ENCODE data around the gene SREBF2.

The SREBF2 gene

DNA sequence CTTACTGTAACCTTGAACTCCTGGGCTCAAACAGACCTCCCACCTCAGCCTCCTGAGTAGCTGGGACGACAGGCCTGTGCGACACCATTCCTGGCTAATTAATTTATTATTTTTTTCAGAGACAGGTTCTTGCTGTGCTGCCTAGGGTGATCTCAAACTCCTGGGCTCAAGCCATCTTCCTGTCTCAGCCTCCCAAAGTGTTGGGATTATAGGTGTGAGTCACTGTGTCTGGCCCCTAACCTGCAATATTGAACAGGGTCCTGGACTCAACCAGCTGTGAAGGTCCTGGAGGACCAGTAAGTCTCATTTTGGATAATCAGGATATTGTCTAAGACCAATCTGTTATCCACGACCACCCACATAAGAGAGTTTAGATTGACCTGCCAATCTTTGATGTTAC, 17.2 kb upstream of the SREBF2 start:
- TF ChIP-seq, protein P1, sequence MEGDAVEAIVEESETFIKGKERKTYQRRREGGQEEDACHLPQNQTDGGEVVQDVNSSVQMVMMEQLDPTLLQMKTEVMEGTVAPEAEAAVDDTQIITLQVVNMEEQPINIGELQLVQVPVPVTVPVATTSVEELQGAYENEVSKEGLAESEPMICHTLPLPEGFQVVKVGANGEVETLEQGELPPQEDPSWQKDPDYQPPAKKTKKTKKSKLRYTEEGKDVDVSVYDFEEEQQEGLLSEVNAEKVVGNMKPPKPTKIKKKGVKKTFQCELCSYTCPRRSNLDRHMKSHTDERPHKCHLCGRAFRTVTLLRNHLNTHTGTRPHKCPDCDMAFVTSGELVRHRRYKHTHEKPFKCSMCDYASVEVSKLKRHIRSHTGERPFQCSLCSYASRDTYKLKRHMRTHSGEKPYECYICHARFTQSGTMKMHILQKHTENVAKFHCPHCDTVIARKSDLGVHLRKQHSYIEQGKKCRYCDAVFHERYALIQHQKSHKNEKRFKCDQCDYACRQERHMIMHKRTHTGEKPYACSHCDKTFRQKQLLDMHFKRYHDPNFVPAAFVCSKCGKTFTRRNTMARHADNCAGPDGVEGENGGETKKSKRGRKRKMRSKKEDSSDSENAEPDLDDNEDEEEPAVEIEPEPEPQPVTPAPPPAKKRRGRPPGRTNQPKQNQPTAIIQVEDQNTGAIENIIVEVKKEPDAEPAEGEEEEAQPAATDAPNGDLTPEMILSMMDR (IDR thresholded peaks at IDR 0.05) = no peak

DNA sequence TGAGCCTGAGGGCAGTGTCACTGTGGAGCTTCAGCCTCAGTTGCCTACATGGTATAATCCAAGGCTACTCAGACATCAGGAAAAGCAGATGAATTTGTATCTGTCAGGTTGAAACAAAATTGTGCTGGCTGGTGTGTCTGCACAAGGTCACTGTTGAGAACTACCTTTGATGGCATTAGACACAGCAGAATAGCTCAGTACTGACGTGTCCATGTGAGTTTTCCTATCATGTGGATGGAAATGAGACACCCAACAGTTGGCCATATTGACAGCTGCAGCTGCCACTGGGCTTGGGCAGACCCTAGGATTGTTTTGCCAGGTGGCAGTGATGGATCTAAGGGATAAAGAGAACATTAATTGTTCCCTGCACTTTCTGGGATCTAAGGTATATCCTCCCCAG, 16.7 kb upstream of the SREBF2 start:
- TF ChIP-seq, protein P1 (IDR thresholded peaks at IDR 0.05) = no peak

DNA sequence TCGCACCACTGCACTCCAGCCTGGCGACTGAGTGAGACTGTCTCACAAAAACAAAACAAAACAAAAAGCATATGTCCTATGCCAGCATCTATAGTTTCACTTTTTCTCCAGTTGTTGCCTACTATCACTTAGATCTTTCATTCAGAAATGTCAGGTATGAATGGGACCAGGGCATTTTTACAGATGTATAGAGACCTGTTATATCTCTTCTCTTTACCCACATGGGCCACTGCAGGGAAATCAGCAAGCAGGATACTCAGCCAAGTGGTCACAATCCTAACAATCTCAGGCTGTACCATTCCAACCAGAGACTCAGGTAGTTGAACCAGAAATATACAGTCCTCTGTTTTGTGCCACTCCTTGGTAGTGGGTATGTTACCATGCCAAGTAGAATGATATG, 16.0 kb upstream of the SREBF2 start:
- TF ChIP-seq, protein P1 (IDR thresholded peaks at IDR 0.05) = no peak

DNA sequence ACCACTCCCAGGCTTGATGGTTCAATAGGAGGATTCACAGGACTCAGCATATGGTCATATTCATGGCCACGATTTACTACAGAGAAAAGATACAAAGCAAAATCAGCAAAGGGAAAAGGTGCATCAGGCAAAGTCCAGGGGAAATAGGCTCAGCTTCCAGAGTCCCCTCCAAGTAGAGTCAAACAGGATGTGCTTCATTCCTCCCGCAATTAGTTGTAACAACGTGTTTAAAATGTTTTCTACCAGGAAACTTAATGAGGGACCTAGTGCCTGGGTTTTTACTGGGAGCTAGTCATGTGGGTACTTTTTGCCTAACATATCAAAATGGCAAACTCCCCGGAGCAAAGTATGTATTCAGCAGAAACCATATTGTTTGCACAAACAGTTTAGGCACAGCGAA, 14.9 kb upstream of the SREBF2 start:
- TF ChIP-seq, protein P1 (IDR thresholded peaks at IDR 0.05) = no peak

DNA sequence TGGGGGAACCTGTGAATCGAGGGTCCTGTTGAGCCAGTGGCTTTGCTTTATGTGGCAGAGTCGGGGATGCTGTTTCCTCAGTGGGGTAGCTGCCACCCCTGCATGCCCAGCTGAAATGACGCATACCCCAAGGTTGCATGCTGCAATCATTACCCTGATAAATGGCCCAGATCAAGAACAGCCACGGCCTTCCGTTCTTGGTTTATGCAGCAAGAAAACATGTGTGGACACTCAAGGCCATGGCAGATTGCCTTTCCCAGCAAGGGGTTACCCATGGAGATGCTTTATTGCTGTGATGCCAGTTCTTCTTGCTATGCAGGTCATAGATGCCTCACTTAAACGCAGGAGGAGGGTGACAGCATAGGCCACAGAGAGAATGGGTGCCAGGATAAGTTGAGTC, 14.3 kb upstream of the SREBF2 start:
- TF ChIP-seq, protein P1 (IDR thresholded peaks at IDR 0.05) = no peak

DNA sequence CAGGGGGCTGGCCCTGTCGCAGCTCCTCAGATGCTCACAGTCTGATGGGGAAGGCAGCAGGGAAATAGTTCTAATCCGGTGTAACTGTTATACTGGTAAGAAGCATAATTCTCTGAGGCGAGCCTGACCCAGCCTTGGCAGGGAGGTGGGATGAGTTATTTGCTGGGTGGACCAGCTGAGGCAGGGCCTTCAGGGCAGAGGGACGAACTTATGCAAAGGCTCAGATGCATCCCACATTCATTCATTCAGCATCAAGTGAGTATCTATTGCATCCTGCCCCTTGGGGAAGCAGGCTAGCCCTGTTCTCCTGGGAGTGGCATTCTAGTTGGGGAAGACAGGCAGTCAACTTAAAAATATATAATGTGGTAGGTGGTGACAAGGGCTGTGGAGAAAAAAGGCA, 13.6 kb upstream of the SREBF2 start:
- TF ChIP-seq, protein P1 (IDR thresholded peaks at IDR 0.05) = no peak

DNA sequence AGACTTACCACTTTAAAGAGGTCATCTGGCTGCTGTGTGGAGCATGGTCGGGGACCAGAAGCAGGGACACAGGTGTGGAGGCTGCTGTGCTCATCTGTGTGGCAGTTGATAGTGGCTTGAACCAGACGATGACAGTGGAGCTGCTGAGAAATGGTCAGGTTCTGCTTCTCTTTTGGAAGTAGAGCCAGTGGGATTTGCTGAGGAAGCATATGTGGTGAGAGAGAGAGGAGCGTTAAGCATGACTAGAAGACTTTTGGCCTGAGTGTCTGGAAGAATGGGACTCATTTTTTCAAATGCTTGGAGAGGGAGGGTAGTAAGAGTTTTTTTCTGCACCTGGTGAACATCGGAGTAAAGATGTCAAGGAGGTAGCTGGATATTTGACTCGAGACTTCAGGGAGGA, 12.5 kb upstream of the SREBF2 start:
- TF ChIP-seq, protein P1 (IDR thresholded peaks at IDR 0.05) = no peak
